Activated T-cell treated with anti-CD3 and anti-CD28 coated beads, Interleukin-2, amount 50 U/mL, for 4 hours (primary cell): ENCODE data around the gene MMRN2. TPM values are rescaled to one million over a fixed set of nuclear protein-coding genes. Genes with fewer than 3 reads are reported as not detected.
A peak's percentile ranks its signal among the peaks of the same experiment; 100 is the strongest.

ENCODE experiments used
- ATAC-seq, 2 donors: fragments of 200-7000 bp; cut with Tn5 transposase; one replicate each; pipeline ENCODE4 v1.10.0; 2021
- DNase-seq: peaks from one replicate; pipeline ENCODE4 v3.0.0-alpha.2; 2020
- H3K27me3 Mint-ChIP-seq: one replicate; pipeline ENCODE4 v1.8.0; 2021; ENCODE audit warnings: low read depth, mixed read lengths
- H3K36me3 Mint-ChIP-seq: one replicate; pipeline ENCODE4 v1.8.0; 2022; ENCODE audit warnings: mixed read lengths; ENCODE audit not compliant: insufficient read depth
- H3K4me1 Mint-ChIP-seq: one replicate; pipeline ENCODE4 v1.8.0; 2021; ENCODE audit warnings: low read depth, mixed read lengths
- H3K4me3 Mint-ChIP-seq: one replicate; pipeline ENCODE4 v1.8.0; 2021; ENCODE audit warnings: mild to moderate bottlenecking, moderate library complexity, mixed read lengths
- H3K9me3 Mint-ChIP-seq: one replicate; pipeline ENCODE4 v1.8.0; 2021; ENCODE audit warnings: mixed read lengths
- total RNA-seq, 3 donors: library from RNA; stranded (reverse); gene quantifications; one replicate each; pipeline ENCODE4 v1.2.1, GENCODE V29; 2021

Gene MMRN2
- total RNA-seq, 3 donors from 2014 or later, result 0.18 TPM; not detected in 2

DNA sequence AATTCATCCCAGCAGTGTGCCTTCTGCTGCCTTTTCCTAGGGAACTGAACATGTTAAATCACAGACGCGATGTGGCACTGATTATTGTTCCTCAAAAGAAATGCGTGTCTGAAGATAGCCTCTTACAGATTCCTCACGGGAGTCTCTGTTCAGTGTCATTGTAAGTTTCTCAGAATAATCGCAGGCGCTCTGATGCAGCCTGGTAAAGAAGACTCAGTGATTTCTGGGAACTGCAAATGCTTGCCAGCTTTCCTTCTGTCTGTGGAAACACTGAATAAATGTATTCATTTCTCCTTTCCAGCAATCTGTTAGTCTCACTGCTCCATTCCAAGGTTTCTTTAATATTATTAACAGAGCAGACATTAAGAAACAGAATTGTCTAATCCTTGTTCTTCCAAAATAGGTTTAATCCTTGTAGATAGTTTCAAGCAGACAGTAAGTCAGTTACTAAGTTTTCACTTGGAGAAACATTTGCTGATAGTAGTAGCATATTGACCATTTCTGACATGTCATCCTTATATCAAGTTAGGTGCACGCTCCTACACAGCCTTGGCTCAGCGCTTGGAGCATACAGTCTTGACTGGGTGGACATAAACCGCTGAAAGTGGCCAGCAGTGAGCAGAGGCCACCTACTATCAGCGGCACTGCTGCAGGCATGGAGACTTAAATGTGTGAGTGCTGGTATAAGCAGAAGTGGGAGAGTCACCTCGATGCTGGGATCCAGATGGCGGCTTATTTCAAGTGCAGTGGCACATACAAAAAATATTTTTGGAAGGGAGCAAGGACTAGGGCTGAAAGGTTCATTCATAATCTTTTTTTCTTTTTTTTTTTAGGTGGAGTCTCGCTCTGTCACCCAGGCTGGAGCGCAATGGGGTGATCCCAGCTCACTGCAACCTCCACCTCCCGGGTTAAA lies 27.7 kb downstream of the MMRN2 start:
- Mint-ChIP-seq H3K4me1 (no peaks in the 10 kb centered on the region), H3K36me3 (peaks cover 2% of the 10 kb centered on the region), H3K27me3 (no peaks in the 10 kb centered on the region), H3K9me3 (no peaks in the 10 kb centered on the region), H3K4me3 (no peak overlapping the region)
- no peak for ATAC-seq
- no peak for DNase-seq

- DNase-seq (no peak), ATAC-seq (no peak)
- Mint-ChIP-seq H3K36me3 (peaks cover 20% of the 10 kb centered on the region), H3K9me3 (no peaks in the 10 kb centered on the region), H3K4me3 (no peak overlapping the region), H3K27me3 (no peaks in the 10 kb centered on the region), H3K4me1 (no peaks in the 10 kb centered on the region)
These were observed 34.9 kb downstream of the MMRN2 start for GRCh38 chr10:86922553-86922961.

DNA sequence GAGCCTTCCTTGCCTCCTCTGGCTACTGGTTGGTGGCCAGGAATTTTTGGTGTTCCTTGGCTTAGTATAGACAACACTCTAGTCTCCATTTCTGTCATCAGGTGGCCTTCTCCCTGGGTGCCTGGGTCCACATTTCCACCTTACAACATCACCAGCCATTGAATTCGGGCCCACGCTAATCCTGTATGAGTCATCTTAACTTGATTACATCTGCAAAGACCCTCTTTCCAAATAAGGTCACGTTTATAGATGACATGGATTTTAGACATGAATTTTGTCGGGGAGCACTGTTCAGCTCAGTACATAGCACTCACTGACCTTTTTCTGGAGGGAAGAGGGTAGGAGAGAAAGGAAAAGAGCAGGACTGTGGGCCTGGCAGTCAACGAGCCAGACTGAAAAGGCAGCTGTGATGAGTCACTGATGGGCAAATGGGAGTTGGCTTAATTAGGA lies 39.4 kb downstream of the MMRN2 start:
- no peaks in the 10 kb centered on the region for H3K9me3 Mint-ChIP-seq
- H3K36me3 Mint-ChIP-seq, result peaks cover 21% of the 10 kb centered on the region
- ATAC-seq, result no peak
- H3K4me3 Mint-ChIP-seq, result no peak overlapping the region
- no peak for DNase-seq
- H3K4me1 Mint-ChIP-seq, result no peaks in the 10 kb centered on the region
- no peaks in the 10 kb centered on the region for H3K27me3 Mint-ChIP-seq

GRCh38 chr10:86914734-86915133 lies 42.7 kb downstream of the MMRN2 start:
- no peaks in the 10 kb centered on the region for H3K27me3 Mint-ChIP-seq
- peaks cover 14% of the 10 kb centered on the region for H3K36me3 Mint-ChIP-seq
- no peak for DNase-seq
- ATAC-seq, result no peak
- no peaks in the 10 kb centered on the region for H3K9me3 Mint-ChIP-seq
- no peaks in the 10 kb centered on the region for H3K4me1 Mint-ChIP-seq
- H3K4me3 Mint-ChIP-seq, result no peak overlapping the region

DNA sequence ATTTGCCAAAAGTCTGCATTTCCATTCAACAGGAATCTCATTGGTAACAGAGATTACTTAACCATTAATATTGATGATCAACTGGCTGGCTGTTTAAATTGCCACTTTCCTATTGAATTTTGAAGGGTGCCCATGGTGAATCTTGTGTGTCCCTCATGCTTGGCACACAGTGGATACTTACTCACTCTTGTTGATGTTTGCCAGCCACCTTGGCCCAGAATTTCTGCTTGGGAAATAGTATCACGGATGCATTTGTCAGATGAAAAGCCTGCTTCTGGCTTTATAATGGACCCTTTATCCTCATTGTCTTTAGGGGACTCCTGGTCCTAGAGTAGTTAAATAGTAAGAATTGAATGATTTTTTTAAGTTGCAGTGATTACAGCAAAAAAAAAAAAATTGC lies 52.0 kb downstream of the MMRN2 start:
- ATAC-seq, result no peak
- H3K27me3 Mint-ChIP-seq, result no peaks in the 10 kb centered on the region
- peaks cover 22% of the 10 kb centered on the region for H3K36me3 Mint-ChIP-seq
- no peak for DNase-seq
- no peaks in the 10 kb centered on the region for H3K4me1 Mint-ChIP-seq
- no peak overlapping the region for H3K4me3 Mint-ChIP-seq
- H3K9me3 Mint-ChIP-seq, result peaks cover 6% of the 10 kb centered on the region

- Mint-ChIP-seq H3K27me3 (no peaks in the 10 kb centered on the region), H3K4me3 (no peak overlapping the region), H3K4me1 (no peaks in the 10 kb centered on the region), H3K9me3 (peaks cover 6% of the 10 kb centered on the region), H3K36me3 (peaks cover 22% of the 10 kb centered on the region)
- ATAC-seq (no peak), DNase-seq (no peak)
These were observed 52.8 kb downstream of the MMRN2 start for GRCh38 chr10:86904600-86904999.

DNA sequence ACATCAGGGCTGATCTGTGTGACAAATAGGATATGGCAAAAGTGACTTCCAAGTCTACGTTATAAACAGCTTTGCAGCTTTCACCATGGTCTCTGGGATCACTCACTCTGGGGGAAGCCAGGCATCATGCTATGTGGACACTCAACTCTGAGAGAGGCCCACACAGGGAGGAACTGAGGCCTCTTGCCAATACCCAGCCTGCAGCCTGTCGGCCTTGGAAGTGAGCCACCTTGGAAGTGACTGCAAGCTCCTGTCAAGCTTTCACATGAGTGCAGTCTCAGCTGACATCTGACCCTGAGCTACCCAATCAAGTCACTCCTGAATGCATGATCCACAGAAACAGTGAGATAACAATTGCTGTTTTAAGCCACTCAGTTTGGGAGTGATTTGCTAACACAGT lies 56.5 kb downstream of the MMRN2 start:
- Mint-ChIP-seq H3K27me3 (no peaks in the 10 kb centered on the region), H3K9me3 (no peaks in the 10 kb centered on the region), H3K4me1 (no peaks in the 10 kb centered on the region), H3K36me3 (peaks cover 9% of the 10 kb centered on the region), H3K4me3 (no peak overlapping the region)
- ATAC-seq (no peak), DNase-seq (no peak)

- ATAC-seq (no peak), DNase-seq (peak; percentile 14)
- no peaks in the 10 kb centered on the region for H3K4me1 Mint-ChIP-seq
- H3K27me3 Mint-ChIP-seq, result no peaks in the 10 kb centered on the region
- H3K36me3 Mint-ChIP-seq, result peaks cover 5% of the 10 kb centered on the region
- no peaks in the 10 kb centered on the region for H3K9me3 Mint-ChIP-seq
- no peak overlapping the region for H3K4me3 Mint-ChIP-seq
These were observed 57.6 kb downstream of the MMRN2 start for GRCh38 chr10:86899670-86900276.

- DNase-seq (no peak), ATAC-seq (no peak)
- H3K4me1 Mint-ChIP-seq, result no peaks in the 10 kb centered on the region
- no peaks in the 10 kb centered on the region for H3K9me3 Mint-ChIP-seq
- peaks cover 3% of the 10 kb centered on the region for H3K36me3 Mint-ChIP-seq
- H3K27me3 Mint-ChIP-seq, result no peaks in the 10 kb centered on the region
- no peak overlapping the region for H3K4me3 Mint-ChIP-seq
These were observed 58.3 kb downstream of the MMRN2 start for GRCh38 chr10:86899132-86899531.

DNA sequence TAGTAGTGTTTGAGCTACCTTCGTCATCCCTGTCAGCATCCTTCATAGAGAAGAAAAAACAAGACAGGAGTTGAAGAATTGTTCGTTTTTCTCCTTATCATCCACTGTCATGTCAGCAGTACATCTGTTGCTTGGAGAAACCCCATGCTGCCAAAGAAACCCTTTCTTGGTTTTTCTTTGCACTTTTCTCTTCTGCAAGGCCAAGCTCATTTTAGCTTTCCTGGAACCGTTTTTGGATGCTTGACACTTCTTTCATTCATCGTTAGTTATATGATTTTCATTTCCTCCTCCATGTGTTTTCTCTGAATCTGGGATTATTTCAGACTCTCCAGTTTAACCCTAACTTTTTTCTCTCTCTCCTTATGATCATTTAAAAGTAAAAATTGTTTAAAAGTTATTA lies 58.9 kb downstream of the MMRN2 start:
- Mint-ChIP-seq H3K4me1 (no peaks in the 10 kb centered on the region), H3K36me3 (peaks cover 2% of the 10 kb centered on the region)
- no peak for ATAC-seq

GRCh38 chr10:86889997-86890396 lies 67.4 kb downstream of the MMRN2 start:
- Mint-ChIP-seq H3K9me3 (no peaks in the 10 kb centered on the region), H3K4me3 (no peak overlapping the region), H3K27me3 (no peaks in the 10 kb centered on the region), H3K4me1 (peaks cover 7% of the 10 kb centered on the region), H3K36me3 (peaks cover 6% of the 10 kb centered on the region)
- ATAC-seq (no peak), DNase-seq (no peak)

More for the DNA sequence above, 58.9 kb downstream of the MMRN2 start:
- no peak overlapping the region for H3K4me3 Mint-ChIP-seq
- DNase-seq, result no peak
- no peaks in the 10 kb centered on the region for H3K27me3 Mint-ChIP-seq
- no peaks in the 10 kb centered on the region for H3K9me3 Mint-ChIP-seq

DNA sequence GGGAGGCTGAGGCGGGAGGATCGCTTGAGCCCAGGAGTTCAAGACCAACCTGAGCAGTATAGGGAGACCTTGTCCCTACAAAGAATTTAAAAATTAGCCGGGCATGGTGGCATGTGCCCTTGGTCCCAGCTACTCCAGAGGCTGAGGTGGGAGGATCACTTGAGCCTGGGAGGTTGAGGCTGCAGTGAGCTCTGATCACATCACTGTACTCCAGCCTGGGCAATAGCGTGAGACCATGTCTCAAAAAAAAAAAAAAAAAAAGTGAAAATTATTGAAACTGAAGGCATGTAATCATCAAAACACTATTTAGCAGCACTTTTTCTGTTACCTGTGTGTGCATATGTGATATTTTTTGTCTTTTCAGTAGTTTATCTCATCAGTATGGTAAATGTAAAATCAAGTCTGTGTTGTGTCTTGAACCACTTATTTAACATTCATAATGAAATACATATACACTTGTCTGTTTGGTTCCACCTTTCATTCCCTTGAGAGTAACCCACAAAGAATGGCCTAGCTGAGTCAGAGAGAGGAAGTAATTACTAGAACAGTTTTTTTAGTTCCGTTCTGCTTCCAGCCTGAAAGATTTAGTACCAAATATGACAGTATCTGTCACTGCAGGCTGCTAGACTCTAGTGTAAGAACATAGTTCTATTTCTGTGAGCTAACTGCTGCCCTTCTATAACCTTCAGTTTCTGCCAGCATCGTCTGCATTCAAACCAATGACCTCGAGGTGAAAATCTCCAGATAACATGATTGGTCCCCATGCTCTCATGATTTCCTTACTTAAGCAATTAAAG lies 68.6 kb downstream of the MMRN2 start:
- Mint-ChIP-seq H3K27me3 (no peaks in the 10 kb centered on the region), H3K36me3 (peaks cover 6% of the 10 kb centered on the region), H3K4me1 (peaks cover 7% of the 10 kb centered on the region), H3K4me3 (no peak overlapping the region), H3K9me3 (no peaks in the 10 kb centered on the region)
- ATAC-seq, result peak; percentile 63 to 80
- DNase-seq, result no peak
